SK-N-SH (cell line): ENCODE results near the gene JPT2. TPM values are rescaled to one million over a fixed set of nuclear protein-coding genes. Genes with fewer than 3 reads are reported as not detected.

Experiments
- CTCF ChIA-PET: fragments of 300-600, 350-600 bp; formaldehyde crosslinking; extraction: SDS; loops from one replicate; lab custom pipeline; 2021; lab: Yijun Ruan, JAX
- POLR2A ChIA-PET: fragments of 350-600 bp; sonication (Branson Sonifier 250); formaldehyde crosslinking; extraction: SDS; loops from one replicate; lab custom pipeline; 2020; ENCODE audit warnings: antibody characterized with exemption, inconsistent platforms; lab: Yijun Ruan, JAX
- DNase-seq: peaks from one replicate; pipeline ENCODE4 v3.0.0; 2012
- H2AFZ ChIP-seq: fragments of 200-600 bp; sonication (generic); 2 replicates; pipeline ENCODE4 v1.8.1; 2016; ENCODE audit warnings: antibody characterized with exemption, mild to moderate bottlenecking, low read depth
- H3F3A ChIP-seq: fragments of 200-600 bp; sonication (generic); replicated peaks from 2 replicates; pipeline ENCODE3; 2016; ENCODE audit warnings: antibody characterized with exemption, mild to moderate bottlenecking; ENCODE audit not compliant: insufficient read depth
- H3K27ac ChIP-seq, 2 experiments: fragments of 200-500 bp in 1 of 2; fragments of 200-600 bp in 1 of 2; sonication (Bioruptor generic) in 1 of 2; sonication (generic), shearing (Covaris generic) in 1 of 2; 2 replicates each; pipeline versions ENCODE4 v1.5.1 to v1.6.1; 2014 to 2016; ENCODE audit warnings: low read depth in 2 of 2, inconsistent platforms in 1 of 2, low read length in 1 of 2, mild to moderate bottlenecking in 1 of 2, mixed read lengths in 1 of 2
- H3K27me3 ChIP-seq: fragments of 200-600 bp; sonication (generic), shearing (Covaris generic); 2 replicates; pipeline ENCODE4 v1.6.1; 2016; ENCODE audit warnings: mixed run types; ENCODE audit not compliant: insufficient read depth
- H3K36me3 ChIP-seq, 2 experiments: fragments of 200-500 bp in 1 of 2; fragments of 200-600 bp in 1 of 2; sonication (Bioruptor generic) in 1 of 2; sonication (generic) in 1 of 2; replicated peaks in 1 of 2; 2 replicates each; pipeline versions ENCODE3 to v1.5.1; 2014 to 2016; ENCODE audit warnings: low read length in 1 of 2, mild to moderate bottlenecking in 1 of 2; ENCODE audit not compliant: insufficient read depth in 2 of 2, control insufficient read depth in 1 of 2
- H3K4me1 ChIP-seq, 2 experiments: fragments of 200-500 bp in 1 of 2; fragments of 200-600 bp in 1 of 2; sonication (Bioruptor generic) in 1 of 2; sonication (generic), shearing (Covaris generic) in 1 of 2; 2 replicates each; pipeline versions ENCODE4 v1.5.1 to v1.6.1; 2014 to 2016; ENCODE audit warnings: low read depth in 1 of 2, low read length in 1 of 2, mixed run types in 1 of 2; ENCODE audit not compliant: insufficient read depth in 2 of 2, control insufficient read depth in 1 of 2
- H3K4me2 ChIP-seq: fragments of 200-600 bp; sonication (generic), shearing (Covaris generic); 2 replicates; pipeline ENCODE4 v1.6.1; 2017; ENCODE audit warnings: mixed run types
- H3K4me3 ChIP-seq, 2 experiments: fragments of 200-500 bp in 1 of 2; fragments of 200-600 bp in 1 of 2; sonication (Bioruptor generic) in 1 of 2; sonication (generic), shearing (Covaris generic) in 1 of 2; 2 replicates each; pipeline versions ENCODE4 v1.5.1 to v1.8.1; 2014 to 2016; ENCODE audit warnings: low read depth in 2 of 2, inconsistent platforms in 1 of 2, low read length in 1 of 2, mild to moderate bottlenecking in 1 of 2, mixed read lengths in 1 of 2, moderate library complexity in 1 of 2
- H3K79me2 ChIP-seq: fragments of 200-600 bp; sonication (generic); 2 replicates; pipeline ENCODE4 v1.8.1; 2017; ENCODE audit warnings: mild to moderate bottlenecking; ENCODE audit not compliant: insufficient read depth
- H3K9ac ChIP-seq: fragments of 200-600 bp; sonication (generic); 2 replicates; pipeline ENCODE4 v1.6.1; 2017; ENCODE audit warnings: mixed run types
- H3K9me2 ChIP-seq: fragments of 200-600 bp; sonication (generic); 2 replicates; pipeline ENCODE4 v1.6.1; 2017; ENCODE audit warnings: mixed run types
- H3K9me3 ChIP-seq: fragments of 200-600 bp; sonication (generic); 2 replicates; pipeline ENCODE4 v1.6.1; 2017; ENCODE audit warnings: mixed run types, mild to moderate bottlenecking, moderate library complexity
- H4K20me1 ChIP-seq: fragments of 200-600 bp; sonication (generic); 2 replicates; pipeline ENCODE4 v1.6.1; 2017; ENCODE audit warnings: mild to moderate bottlenecking, mixed run types; ENCODE audit not compliant: insufficient read depth
- CHD2 ChIP-seq: fragments of 150-350 bp; IDR thresholded peaks from 2 replicates; pipeline ENCODE4 v1.6.1; 2018; ENCODE audit warnings: low read length; ENCODE audit not compliant: partially characterized antibody
- FOXJ3 ChIP-seq: sonication (generic); formaldehyde crosslinking; IDR thresholded peaks from 2 replicates; pipeline ENCODE4 v1.5.1; 2020; ENCODE audit warnings: mild to moderate bottlenecking, missing genetic modification reagents
- GATA2 ChIP-seq: sonication (generic); formaldehyde crosslinking; IDR thresholded peaks from 2 replicates; pipeline ENCODE4 v1.5.0; 2020; ENCODE audit warnings: mild to moderate bottlenecking, missing genetic modification reagents
- MAX ChIP-seq: IDR thresholded peaks from 2 replicates; pipeline ENCODE4 v1.4.0; 2012; ENCODE audit warnings: low read depth
- MXI1 ChIP-seq: IDR thresholded peaks from 2 replicates; pipeline ENCODE4 v1.6.1; 2012; ENCODE audit warnings: mild to moderate bottlenecking, low read depth, low read length, improper control_type of control experiment
- NRF1 ChIP-seq: IDR thresholded peaks from 2 replicates; pipeline ENCODE4 v1.6.1; 2012; ENCODE audit warnings: low read depth, mild to moderate bottlenecking, low read length
- PBX3 ChIP-seq: IDR thresholded peaks from 2 replicates; pipeline ENCODE4; 2012
- POLR2AphosphoS5 ChIP-seq: IDR thresholded peaks from 2 replicates; pipeline ENCODE4 v1.6.1; 2012; ENCODE audit warnings: low read depth, low read length
- RCOR1 ChIP-seq: fragments of 150-350 bp; IDR thresholded peaks from 2 replicates; pipeline ENCODE4 v1.6.1; 2017; ENCODE audit warnings: antibody characterized with exemption, low read length
- REST ChIP-seq: IDR thresholded peaks from 2 replicates; pipeline ENCODE4 v1.6.1; 2012; ENCODE audit warnings: mild to moderate bottlenecking, low read depth, low read length, moderate library complexity
- SIN3A ChIP-seq: IDR thresholded peaks from 2 replicates; pipeline ENCODE4 v1.6.1; 2012; ENCODE audit warnings: low read depth, mild to moderate bottlenecking, low read length, moderate library complexity, borderline replicate concordance
- SMC3 ChIP-seq: IDR thresholded peaks from 2 replicates; pipeline ENCODE4 v1.6.1; 2012; ENCODE audit warnings: low read depth, low read length, improper control_type of control experiment
- TAF1 ChIP-seq: IDR thresholded peaks from 2 replicates; pipeline ENCODE4 v1.6.1; 2012; ENCODE audit warnings: low read depth, mild to moderate bottlenecking, low read length, moderate library complexity, borderline replicate concordance
- USF2 ChIP-seq: fragments of 150-350 bp; IDR thresholded peaks from 2 replicates; pipeline ENCODE4 v1.6.1; 2017; ENCODE audit warnings: antibody characterized with exemption, low read length, low read depth, borderline replicate concordance
- ZBTB33 ChIP-seq: IDR thresholded peaks from 2 replicates; pipeline ENCODE4 v1.4.0; 2012; ENCODE audit warnings: low read depth, borderline replicate concordance
- WGBS: methylation state at CpG from one replicate; pipeline ENCODE4 v1.1.6; 2017; ENCODE audit warnings: low lambda C conversion rate; 5-methylcytosine and 5-hydroxymethylcytosine counted together
- polyA plus RNA-seq, 3 experiments: library from polyadenylated mRNA; depleted of rRNA; stranded (reverse); fragments of >200 nt; gene quantifications; 2 replicates each; pipeline ENCODE4 v1.2.3, GENCODE V29; 2012

The JPT2 gene
- polyA plus RNA-seq, 1 of the 3 experiments (the other 2 are of a cell fraction): 67.4 TPM

- Histone ChIP-seq H3K9me2 (no peaks in the 10 kb centered on the region), H3K4me2 (no peak overlapping the region), H3K27ac (no peak overlapping the region), H3K9ac (no peak overlapping the region), H3K27me3 (no peaks in the 10 kb centered on the region), H2AFZ (no peak overlapping the region), H3K79me2 (peaks cover 20% of the 10 kb centered on the region; the same call in 1 of the 2 replicates), H3K9me3 (no peaks in the 10 kb centered on the region)
- CTCF ChIA-PET: interaction anchor here (1.3 kb wide), 1 partner anchor 24 kb away, joined by 3 read pairs; no protein-coding TSS in a partner anchor
- no peak for DNase-seq
- no peak for TF ChIP-seq RCOR1
- TF ChIP-seq REST: no peak
- no peak for TF ChIP-seq NRF1
- TF ChIP-seq MAX: no peak
- no peak for TF ChIP-seq TAF1
- TF ChIP-seq CHD2: no peak
- TF ChIP-seq POLR2AphosphoS5: no peak
- no peak for TF ChIP-seq SMC3
- no peak for TF ChIP-seq PBX3
- TF ChIP-seq SIN3A: no peak
- no peak for TF ChIP-seq MXI1
- no peak for TF ChIP-seq ZBTB33
- TF ChIP-seq USF2: no peak
- no peak for TF ChIP-seq GATA2 (CRISPR knock-in tag)
- TF ChIP-seq FOXJ3 (CRISPR knock-in tag): no peak
- TF ChIP-seq, all 33 proteins: peak for 0
- 92% methylated on average over 33 of the region's 35 CpGs for WGBS
- no peaks in the 10 kb centered on the region for H3K4me1 ChIP-seq
- POLR2A ChIA-PET: no interaction called here
- no peaks in the 10 kb centered on the region for H4K20me1 ChIP-seq
- no peaks in the 10 kb centered on the region for H3F3A ChIP-seq
- peaks cover under 1 to 30% of the 10 kb centered on the region in 2 experiments for H3K36me3 ChIP-seq
- no peak overlapping the region for H3K4me3 ChIP-seq
Observed at GRCh38 chr16:1729445-1729844, 51.4 kb downstream of the JPT2 start.
